HL-60 (cell line): ENCODE results near the gene GPR37.

Experiments
- GABPA ChIP-seq: IDR thresholded peaks from 2 replicates; pipeline ENCODE4 v1.6.1; 2012; ENCODE audit warnings: low read depth
- SPI1 ChIP-seq: IDR thresholded peaks from 2 replicates; pipeline ENCODE4 v1.6.1; 2012; ENCODE audit warnings: low read depth, mild to moderate bottlenecking, borderline replicate concordance
- TF ChIP-seq, protein P1 (sequence below): IDR thresholded peaks from one replicate; pipeline ENCODE4 v1.5.1; 2011; ENCODE audit warnings: low read length, control low read depth, inconsistent platforms; ENCODE audit not compliant: insufficient read depth

DNA sequence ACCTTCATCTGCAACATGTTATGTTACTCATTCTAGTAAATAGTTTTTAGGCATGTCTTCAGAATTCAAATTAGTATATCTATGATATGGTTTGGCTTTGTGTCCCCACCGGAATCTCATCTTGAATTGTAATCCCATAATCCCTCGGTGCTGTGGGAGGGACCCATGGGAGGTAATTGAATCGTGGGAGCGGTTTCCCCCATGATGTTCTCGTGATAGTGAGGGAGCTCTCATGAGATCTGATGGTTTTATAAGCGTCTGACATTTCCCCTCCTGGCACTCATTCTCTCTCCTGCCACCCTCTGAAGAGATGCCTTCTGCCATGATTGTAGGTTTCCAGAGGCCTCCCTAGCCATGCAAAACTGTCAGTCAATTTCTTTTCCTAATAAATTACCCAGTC, 20.4 kb upstream of the GPR37 start:
- TF ChIP-seq, protein P1, sequence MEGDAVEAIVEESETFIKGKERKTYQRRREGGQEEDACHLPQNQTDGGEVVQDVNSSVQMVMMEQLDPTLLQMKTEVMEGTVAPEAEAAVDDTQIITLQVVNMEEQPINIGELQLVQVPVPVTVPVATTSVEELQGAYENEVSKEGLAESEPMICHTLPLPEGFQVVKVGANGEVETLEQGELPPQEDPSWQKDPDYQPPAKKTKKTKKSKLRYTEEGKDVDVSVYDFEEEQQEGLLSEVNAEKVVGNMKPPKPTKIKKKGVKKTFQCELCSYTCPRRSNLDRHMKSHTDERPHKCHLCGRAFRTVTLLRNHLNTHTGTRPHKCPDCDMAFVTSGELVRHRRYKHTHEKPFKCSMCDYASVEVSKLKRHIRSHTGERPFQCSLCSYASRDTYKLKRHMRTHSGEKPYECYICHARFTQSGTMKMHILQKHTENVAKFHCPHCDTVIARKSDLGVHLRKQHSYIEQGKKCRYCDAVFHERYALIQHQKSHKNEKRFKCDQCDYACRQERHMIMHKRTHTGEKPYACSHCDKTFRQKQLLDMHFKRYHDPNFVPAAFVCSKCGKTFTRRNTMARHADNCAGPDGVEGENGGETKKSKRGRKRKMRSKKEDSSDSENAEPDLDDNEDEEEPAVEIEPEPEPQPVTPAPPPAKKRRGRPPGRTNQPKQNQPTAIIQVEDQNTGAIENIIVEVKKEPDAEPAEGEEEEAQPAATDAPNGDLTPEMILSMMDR: no peak
- TF ChIP-seq SPI1 (no peak), GABPA (no peak)
